ENCODE measurements around the gene RHBDL3. TPM values are rescaled to one million over a fixed set of nuclear protein-coding genes. Genes with fewer than 3 reads are reported as not detected.

The RHBDL3 gene
- total and polyA plus RNA-seq, 9 donors = 0.83 to 5.6 (median 2.0) TPM

- H3K27me3 ChIP-seq = no peaks in the 10 kb centered on the region
These were observed 2.1 kb downstream of the RHBDL3 start for GRCh38 chr17:32267690-32268205.

GRCh38 chr17:32268734-32269288 lies 3.2 kb downstream of the RHBDL3 start:
- TF ChIP-seq CTCF (IDR thresholded peaks at IDR 0.05) (no peak), EP300 (IDR thresholded peaks at IDR 0.05) (no peak), POLR2A (IDR thresholded peaks at IDR 0.05) (no peak)
- no peaks in the 10 kb centered on the region for H3K9me3 ChIP-seq
- intact Hi-C loops (cut with DNase I) = no loop called here
- DNase-seq = no peak
- H3K4me1 ChIP-seq (ENCODE audit: insufficient read depth) = peaks cover 6% of the 10 kb centered on the region
- 72 to 82% (median 75%) methylated on average over 7 of the region's 7 CpGs for WGBS, 3 donors
- H3K27ac ChIP-seq = no peak overlapping the region
- H3K4me3 ChIP-seq = no peak overlapping the region
- H3K27me3 ChIP-seq = no peaks in the 10 kb centered on the region
- H3K36me3 ChIP-seq = no peaks in the 10 kb centered on the region

More at GRCh38 chr17:32267690-32268205, 2.1 kb downstream of the RHBDL3 start:
- no peaks in the 10 kb centered on the region for H3K36me3 ChIP-seq
- DNase-seq = no peak
- H3K4me1 ChIP-seq (ENCODE audit: insufficient read depth) = peaks cover 6% of the 10 kb centered on the region
- no peak overlapping the region for H3K4me3 ChIP-seq
- intact Hi-C loops (cut with DNase I) = no loop called here
- H3K9me3 ChIP-seq = no peaks in the 10 kb centered on the region
- no peak overlapping the region for H3K27ac ChIP-seq
- WGBS, 3 donors = 16 to 45% (median 32%) methylated on average over 10 of the region's 10 CpGs
- TF ChIP-seq EP300 (IDR thresholded peaks at IDR 0.05) (no peak), POLR2A (IDR thresholded peaks at IDR 0.05) (no peak), CTCF (IDR thresholded peaks at IDR 0.05) (no peak)

- intact Hi-C loops (cut with DNase I) = no loop called here
- DNase-seq = no peak
- Histone ChIP-seq H3K27ac (no peak overlapping the region), H3K4me3 (no peak overlapping the region), H3K27me3 (no peaks in the 10 kb centered on the region), H3K4me1 (ENCODE audit: insufficient read depth) (peaks cover 6% of the 10 kb centered on the region), H3K9me3 (no peaks in the 10 kb centered on the region), H3K36me3 (no peaks in the 10 kb centered on the region)
- TF ChIP-seq POLR2A (IDR thresholded peaks at IDR 0.05) = no peak
- no peak for TF ChIP-seq EP300 (IDR thresholded peaks at IDR 0.05)
- TF ChIP-seq CTCF (IDR thresholded peaks at IDR 0.05) = no peak
- 67 to 77% (median 69%) methylated on average over 11 of the region's 11 CpGs for WGBS, 3 donors
These were observed 3.7 kb downstream of the RHBDL3 start for GRCh38 chr17:32269377-32269776.

- no peak overlapping the region for H3K4me3 ChIP-seq
- DNase-seq = no peak
- TF ChIP-seq POLR2A (IDR thresholded peaks at IDR 0.05) (no peak), CTCF (IDR thresholded peaks at IDR 0.05) (no peak), EP300 (IDR thresholded peaks at IDR 0.05) (no peak)
- no peak overlapping the region for H3K27ac ChIP-seq
- WGBS, 3 donors = 88 to 94% (median 92%) methylated on average over 8 of the region's 8 CpGs
- peaks cover 5% of the 10 kb centered on the region for H3K4me1 ChIP-seq (ENCODE audit: insufficient read depth)
- no peaks in the 10 kb centered on the region for H3K27me3 ChIP-seq
- intact Hi-C loops (cut with DNase I) = no loop called here
- H3K36me3 ChIP-seq = no peaks in the 10 kb centered on the region
- H3K9me3 ChIP-seq = no peaks in the 10 kb centered on the region
These were observed 6.2 kb downstream of the RHBDL3 start for GRCh38 chr17:32271844-32272243.

Measured in ovary (tissue), 9 donors.